GM12875 (cell line): Measurements from ENCODE around the gene MRFAP1.

Experiments used
- H3K4me3 ChIP-seq: one replicate; pipeline ENCODE4 v1.5.1; 2011; ENCODE audit warnings: low read depth, low read length, control low read depth
- CTCF ChIP-seq: IDR thresholded peaks from 2 replicates; pipeline ENCODE4 v1.5.1; 2011; ENCODE audit warnings: low read depth, mild to moderate bottlenecking, control low read depth, inconsistent platforms, low read length, moderate library complexity, borderline replicate concordance; ENCODE audit not compliant: insufficient read depth

The MRFAP1 gene

GRCh38 chr4:6618386-6619115 is 21.9 kb upstream of the MRFAP1 start:
- TF ChIP-seq CTCF, result no peak

GRCh38 chr4:6619116-6619465 is 21.4 kb upstream of the MRFAP1 start:
- no peak overlapping the region for H3K4me3 ChIP-seq
- TF ChIP-seq CTCF, result no peak

More at GRCh38 chr4:6618386-6619115, 21.9 kb upstream of the MRFAP1 start:
- H3K4me3 ChIP-seq, result no peak overlapping the region

GRCh38 chr4:6619466-6620255 is 20.8 kb upstream of the MRFAP1 start:
- H3K4me3 ChIP-seq, result no peak overlapping the region
- TF ChIP-seq CTCF, result no peak

GRCh38 chr4:6620296-6620695 is 20.2 kb upstream of the MRFAP1 start:
- TF ChIP-seq CTCF, result no peak
- H3K4me3 ChIP-seq, result no peak overlapping the region

- H3K4me3 ChIP-seq, result no peak overlapping the region
- TF ChIP-seq CTCF, result no peak
Observed at GRCh38 chr4:6620891-6621555, 19.5 kb upstream of the MRFAP1 start.

- TF ChIP-seq CTCF, result no peak
- no peak overlapping the region for H3K4me3 ChIP-seq
Observed at GRCh38 chr4:6621556-6621927, 18.9 kb upstream of the MRFAP1 start.
